Astrocyte (in vitro differentiated cells and primary cell): Measurements from ENCODE around the gene CALU.

Source experiments
- CTCF ChIP-seq: IDR thresholded peaks from 2 replicates; pipeline ENCODE4 v1.5.1; 2011; ENCODE audit warnings: low read depth, mild to moderate bottlenecking, inconsistent platforms, low read length, moderate library complexity; ENCODE audit not compliant: insufficient read depth
- EZH2 ChIP-seq: IDR thresholded peaks from 2 replicates; pipeline ENCODE4 v1.6.1; 2012; ENCODE audit warnings: mild to moderate bottlenecking, low read length, inconsistent platforms; ENCODE audit not compliant: insufficient read depth

- TF ChIP-seq CTCF = no peak
- no peak for TF ChIP-seq EZH2
Measured at GRCh38 chr7:128739990-128740682, 977 bp downstream of the CALU start.
